IMR-90 (cell line): ENCODE measurements around the gene SP3. TPM values are rescaled to one million over a fixed set of nuclear protein-coding genes. Genes with fewer than 3 reads are reported as not detected.

Experiments
- ATAC-seq: fragments of 200-7000 bp; cut with Tn5 transposase; 2 replicates; pipeline ENCODE4 v1.9.1; 2020; ENCODE audit warnings: low read depth, mild to moderate bottlenecking, moderate library complexity
- BruUV-seq: library from RNA; stranded (reverse); fragments of 400-500 nt; replicated peaks from 2 replicates; lab custom pipeline; 2021; lab: Mats Ljungman, UMichigan
- CTCF ChIA-PET: fragments of 300-600 bp; formaldehyde crosslinking; extraction: SDS; loops from one replicate; lab custom pipeline; 2021; ENCODE audit warnings: antibody characterized with exemption; lab: Yijun Ruan, JAX
- POLR2A ChIA-PET: fragments of 300-600 bp; sonication (Branson Sonifier 250); formaldehyde crosslinking; loops from one replicate; lab custom pipeline; 2022; ENCODE audit warnings: antibody characterized with exemption; ENCODE audit not compliant: unreplicated experiment; lab: Charles Lee
- DNase-seq: peaks from one replicate; pipeline ENCODE4 v3.0.0; 2013
- H2AFZ ChIP-seq: replicated peaks from 2 replicates; pipeline ENCODE3; 2013; ENCODE audit warnings: low read length, mild to moderate bottlenecking; ENCODE audit not compliant: poor library complexity
- H2AK5ac ChIP-seq: 2 replicates; pipeline ENCODE4 v1.6.1; 2013; ENCODE audit warnings: low read depth, low read length, inconsistent platforms
- H2AK9ac ChIP-seq: replicated peaks from 2 replicates; pipeline ENCODE3; 2013; ENCODE audit warnings: mild to moderate bottlenecking, low read depth, low read length, moderate library complexity; ENCODE audit not compliant: poor library complexity
- H2BK120ac ChIP-seq: 2 replicates; pipeline ENCODE4 v1.6.1; 2013; ENCODE audit warnings: low read depth, low read length, inconsistent platforms
- H2BK15ac ChIP-seq: 3 replicates; pipeline ENCODE4 v1.6.1; 2013; ENCODE audit warnings: low read depth, low read length, inconsistent platforms
- H2BK20ac ChIP-seq: 2 replicates; pipeline ENCODE4 v1.6.1; 2013; ENCODE audit warnings: low read depth, mild to moderate bottlenecking, inconsistent platforms, low read length, moderate library complexity
- H2BK5ac ChIP-seq: 2 replicates; pipeline ENCODE4 v1.6.1; 2013; ENCODE audit warnings: mild to moderate bottlenecking, low read depth, low read length, inconsistent platforms; ENCODE audit not compliant: poor library complexity, severe bottlenecking
- H3K14ac ChIP-seq: replicated peaks from 2 replicates; pipeline ENCODE4 v1.6.1; 2013; ENCODE audit warnings: low read depth, low read length, inconsistent platforms
- H3K18ac ChIP-seq: 2 replicates; pipeline ENCODE4 v1.6.1; 2013; ENCODE audit warnings: low read depth, low read length, control low read depth
- H3K23ac ChIP-seq: 2 replicates; pipeline ENCODE4 v1.6.1; 2013; ENCODE audit warnings: low read depth, low read length, inconsistent platforms
- H3K27ac ChIP-seq: 2 replicates; pipeline ENCODE4 v1.5.1; 2013; ENCODE audit warnings: mild to moderate bottlenecking, control low read depth, low read length; ENCODE audit not compliant: insufficient read depth
- H3K27me3 ChIP-seq: 2 replicates; pipeline ENCODE4 v1.6.1; 2013; ENCODE audit warnings: low read length; ENCODE audit not compliant: control insufficient read depth, insufficient read depth
- H3K36me3 ChIP-seq: 2 replicates; pipeline ENCODE4 v1.6.1; 2013; ENCODE audit warnings: low read length, mixed read lengths; ENCODE audit not compliant: control insufficient read depth, insufficient read depth
- H3K4ac ChIP-seq: 2 replicates; pipeline ENCODE4 v1.6.1; 2013; ENCODE audit warnings: low read depth, low read length, inconsistent platforms
- H3K4me1 ChIP-seq: 2 replicates; pipeline ENCODE4 v1.6.1; 2013; ENCODE audit warnings: low read length, mixed read lengths; ENCODE audit not compliant: control insufficient read depth, insufficient read depth
- H3K4me2 ChIP-seq: 2 replicates; pipeline ENCODE4 v1.6.1; 2013; ENCODE audit warnings: low read depth, mild to moderate bottlenecking, control low read depth, low read length, moderate library complexity
- H3K4me3 ChIP-seq: 2 replicates; pipeline ENCODE4 v1.5.1; 2013; ENCODE audit warnings: low read depth, mild to moderate bottlenecking, control low read depth, low read length, moderate library complexity; ENCODE audit not compliant: insufficient read depth
- H3K56ac ChIP-seq: 2 replicates; pipeline ENCODE4 v1.6.1; 2013; ENCODE audit warnings: low read length, inconsistent platforms; ENCODE audit not compliant: insufficient read depth; ENCODE audit errors: extremely low read depth
- H3K79me1 ChIP-seq, 2 experiments: 2 replicates each; pipeline ENCODE4 v1.6.1; 2013; ENCODE audit warnings: low read length in 2 of 2, inconsistent platforms in 1 of 2, low read depth in 1 of 2
- H3K9ac ChIP-seq: 2 replicates; pipeline ENCODE4 v1.6.1; 2013; ENCODE audit warnings: low read depth, low read length, control low read depth
- H3K9me1 ChIP-seq: 2 replicates; pipeline ENCODE4 v1.6.1; 2013; ENCODE audit warnings: low read length, inconsistent platforms; ENCODE audit not compliant: insufficient read depth
- H3K9me3 ChIP-seq: 2 replicates; pipeline ENCODE4 v1.6.1; 2013; ENCODE audit warnings: low read length; ENCODE audit not compliant: control insufficient read depth, insufficient read depth
- H4K20me1 ChIP-seq: 2 replicates; pipeline ENCODE4 v1.6.1; 2013; ENCODE audit warnings: low read length, inconsistent platforms; ENCODE audit not compliant: insufficient read depth
- H4K5ac ChIP-seq: 2 replicates; pipeline ENCODE4 v1.6.1; 2013; ENCODE audit warnings: mild to moderate bottlenecking, low read depth, low read length, control low read depth
- H4K8ac ChIP-seq, 2 experiments: 2 replicates each; pipeline ENCODE4 v1.6.1; 2013; ENCODE audit warnings: low read depth in 2 of 2, low read length in 2 of 2, control low read depth in 1 of 2, inconsistent platforms in 1 of 2
- H4K91ac ChIP-seq: 2 replicates; pipeline ENCODE4 v1.6.1; 2013; ENCODE audit warnings: low read depth, low read length, inconsistent platforms; ENCODE audit not compliant: insufficient read depth
- CEBPB ChIP-seq: IDR thresholded peaks from 2 replicates; pipeline ENCODE4 v1.6.1; 2012; ENCODE audit warnings: low read depth, low read length, improper control_type of control experiment
- CHD1 ChIP-seq: IDR thresholded peaks from 2 replicates; pipeline ENCODE4 v1.6.1; 2012; ENCODE audit warnings: low read depth, low read length, improper control_type of control experiment
- CTCF ChIP-seq: conservative IDR thresholded peaks from 2 replicates; pipeline ENCODE4 v1.5.1; 2012; ENCODE audit warnings: mild to moderate bottlenecking, low read depth, low read length, improper control_type of control experiment
- FOS ChIP-seq: fragments of 150-350 bp; IDR thresholded peaks from 2 replicates; pipeline ENCODE4 v1.6.1; 2016; ENCODE audit warnings: low read depth, low read length
- MAFK ChIP-seq: IDR thresholded peaks from 2 replicates; pipeline ENCODE4 v1.6.1; 2012; ENCODE audit warnings: low read depth, low read length, improper control_type of control experiment
- MAZ ChIP-seq: IDR thresholded peaks from 2 replicates; pipeline ENCODE4 v1.6.1; 2012; ENCODE audit warnings: low read depth, mild to moderate bottlenecking, low read length, improper control_type of control experiment, moderate library complexity, borderline replicate concordance
- RCOR1 ChIP-seq: IDR thresholded peaks from 2 replicates; pipeline ENCODE4 v1.6.1; 2012; ENCODE audit warnings: mild to moderate bottlenecking, low read length, improper control_type of control experiment; ENCODE audit not compliant: insufficient replicate concordance
- RFX5 ChIP-seq: IDR thresholded peaks from 2 replicates; pipeline ENCODE4 v1.8.0; 2012; ENCODE audit warnings: low read depth, mild to moderate bottlenecking, low read length, moderate library complexity
- SMC3 ChIP-seq: fragments of 150-350 bp; IDR thresholded peaks from 2 replicates; pipeline ENCODE4 v1.6.1; 2016; ENCODE audit warnings: low read depth, mild to moderate bottlenecking, antibody characterized with exemption, low read length, moderate library complexity
- USF2 ChIP-seq: fragments of 150-350 bp; IDR thresholded peaks from 2 replicates; pipeline ENCODE4 v1.6.1; 2017; ENCODE audit warnings: mild to moderate bottlenecking, antibody characterized with exemption, low read length, low read depth
- WGBS, 2 experiments: methylation state at CpG; one replicate each; pipeline versions ENCODE4 v1.1.5 to v1.1.7; 2013; ENCODE audit warnings: missing lambda C conversion rate in 2 of 2; ENCODE audit not compliant: insufficient read length in 1 of 2; ENCODE audit errors: extremely low coverage in 2 of 2; 5-methylcytosine and 5-hydroxymethylcytosine counted together
- dilution Hi-C: fragments of 300-500 bp; cut with HindIII; formaldehyde crosslinking; loops from one replicate; pipeline ENCODE4 v1.14.3; 2018; ENCODE audit warnings: low sequenced_read_pairs; ENCODE audit not compliant: unreplicated experiment
- in situ Hi-C: fragments of 300-500 bp; cut with MboI; formaldehyde crosslinking; loops from 3 replicates; pipeline ENCODE4 v1.14.3; 2019; ENCODE audit warnings: low sequenced_read_pairs, inconsistent platforms, mixed read lengths
- intact Hi-C: fragments of 100-400 bp; cut with micrococcal nuclease; formaldehyde crosslinking; loops from 2 replicates; pipeline ENCODE4 v1.10.0; 2022
- polyA plus RNA-seq, 3 experiments: library from polyadenylated mRNA; depleted of rRNA; stranded (reverse); fragments of >200 nt; gene quantifications; 2 replicates each; pipeline ENCODE4 v1.2.3, GENCODE V29; 2012; ENCODE audit warnings: low replicate concordance in 1 of 3
- total RNA-seq: library from RNA; depleted of rRNA; stranded (reverse); fragments of >200 nt; gene quantifications from 2 replicates; pipeline ENCODE4 v1.2.3, GENCODE V29; 2012

The SP3 gene
- total and polyA plus RNA-seq, 2 of the 4 experiments (the other 2 are of a cell fraction): 26.7 to 136 TPM

DNA sequence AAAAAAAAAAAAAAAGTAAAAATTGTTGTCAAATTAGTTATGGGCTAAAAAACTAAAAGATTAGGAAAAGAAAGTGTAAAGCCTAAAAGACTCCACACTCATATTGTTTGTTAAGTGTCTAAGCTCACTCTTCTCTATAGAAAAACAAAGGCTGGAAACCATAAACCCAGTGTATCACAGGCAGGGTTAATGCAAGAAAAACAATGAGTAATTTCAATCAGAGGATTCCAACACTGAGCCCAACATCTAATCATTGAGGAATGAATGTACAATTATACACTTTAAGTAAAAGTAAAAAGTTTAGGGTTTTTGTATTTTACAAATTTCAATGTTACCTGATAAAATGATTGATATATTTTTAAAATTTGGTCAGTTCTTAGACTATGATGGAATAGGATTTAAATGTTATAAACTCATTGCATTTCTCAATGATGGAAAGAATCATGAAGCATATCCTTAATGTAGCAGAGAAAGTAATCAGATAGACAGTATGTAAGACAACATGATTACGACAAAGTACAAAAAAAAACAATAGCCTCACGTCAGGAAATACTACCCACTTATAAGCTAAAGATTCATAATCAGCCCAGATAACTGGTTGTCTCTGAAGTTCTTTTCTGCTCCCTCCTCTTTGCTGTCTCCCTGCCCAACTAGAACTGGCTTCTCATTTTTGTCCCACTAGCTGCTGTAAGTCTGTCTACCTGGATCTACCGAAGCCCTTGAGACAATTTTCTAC, 44.5 kb upstream of the SP3 start:
- H2AK5ac ChIP-seq: no peak overlapping the region
- H3K56ac ChIP-seq: no peak overlapping the region
- no peak overlapping the region for H2AK9ac ChIP-seq
- H3K18ac ChIP-seq: peak overlapping the region; percentile 50; the same call in 1 of the 2 replicates
- no peak for TF ChIP-seq MAZ
- no peak for TF ChIP-seq RCOR1
- TF ChIP-seq CEBPB: no peak
- TF ChIP-seq FOS: no peak
- no peak for TF ChIP-seq CHD1
- TF ChIP-seq SMC3: no peak
- no peak for TF ChIP-seq CTCF
- no peak for TF ChIP-seq USF2
- TF ChIP-seq MAFK: no peak
- TF ChIP-seq RFX5: no peak
- no peaks in the 10 kb centered on the region for H3K9me1 ChIP-seq
- H3K79me1 ChIP-seq: no peaks in the 10 kb centered on the region
- no peaks in the 10 kb centered on the region for H3K27me3 ChIP-seq
- no peak overlapping the region for H3K4me3 ChIP-seq
- no peaks in the 10 kb centered on the region for H3K36me3 ChIP-seq
- H3K9me3 ChIP-seq: no peaks in the 10 kb centered on the region
- H4K8ac ChIP-seq: no peak overlapping the region
- no TSS peak for BruUV-seq
- no CpG with 5 or more reads among the region's 3 CpGs for WGBS, 2 experiments
- H4K5ac ChIP-seq: no peak overlapping the region
- no peak overlapping the region for H3K4ac ChIP-seq
- ATAC-seq (peak; percentile 55), DNase-seq (peak; percentile 64)
- H3K9ac ChIP-seq: no peak overlapping the region
- in situ Hi-C loops: no loop called here
- H2AFZ ChIP-seq: no peak overlapping the region
- intact Hi-C loops: no loop called here
- dilution Hi-C loops: no loop called here
- no peak overlapping the region for H2BK20ac ChIP-seq
- no peaks in the 10 kb centered on the region for H4K20me1 ChIP-seq
- H3K4me1 ChIP-seq: peaks cover 15% of the 10 kb centered on the region
- CTCF ChIA-PET: no interaction called here
- H2BK5ac ChIP-seq: peak overlapping the region; percentile 3
- H3K23ac ChIP-seq: no peak overlapping the region
- POLR2A ChIA-PET: no interaction called here
- no peak overlapping the region for H2BK15ac ChIP-seq
- H2BK120ac ChIP-seq: no peak overlapping the region; the same call in 1 of the 2 replicates
- H3K27ac ChIP-seq: no peak overlapping the region
- H3K4me2 ChIP-seq: no peak overlapping the region
- no peak overlapping the region for H4K91ac ChIP-seq
- no peak overlapping the region for H3K14ac ChIP-seq
